SK-N-SH (cell line): Measurements from ENCODE around the gene MTUS2. TPM values are rescaled to one million over a fixed set of nuclear protein-coding genes. Genes with fewer than 3 reads are reported as not detected.

Experiments
- CTCF ChIA-PET: fragments of 300-600, 350-600 bp; formaldehyde crosslinking; extraction: SDS; loops from one replicate; lab custom pipeline; 2021; lab: Yijun Ruan, JAX
- POLR2A ChIA-PET: fragments of 350-600 bp; sonication (Branson Sonifier 250); formaldehyde crosslinking; extraction: SDS; loops from one replicate; lab custom pipeline; 2020; ENCODE audit warnings: antibody characterized with exemption, inconsistent platforms; lab: Yijun Ruan, JAX
- DNase-seq: peaks from one replicate; pipeline ENCODE4 v3.0.0; 2012
- H2AFZ ChIP-seq: fragments of 200-600 bp; sonication (generic); 2 replicates; pipeline ENCODE4 v1.8.1; 2016; ENCODE audit warnings: antibody characterized with exemption, mild to moderate bottlenecking, low read depth
- H3F3A ChIP-seq: fragments of 200-600 bp; sonication (generic); replicated peaks from 2 replicates; pipeline ENCODE3; 2016; ENCODE audit warnings: antibody characterized with exemption, mild to moderate bottlenecking; ENCODE audit not compliant: insufficient read depth
- H3K27ac ChIP-seq, 2 experiments: fragments of 200-500 bp in 1 of 2; fragments of 200-600 bp in 1 of 2; sonication (Bioruptor generic) in 1 of 2; sonication (generic), shearing (Covaris generic) in 1 of 2; 2 replicates each; pipeline versions ENCODE4 v1.5.1 to v1.6.1; 2014 to 2016; ENCODE audit warnings: low read depth in 2 of 2, inconsistent platforms in 1 of 2, low read length in 1 of 2, mild to moderate bottlenecking in 1 of 2, mixed read lengths in 1 of 2
- H3K27me3 ChIP-seq: fragments of 200-600 bp; sonication (generic), shearing (Covaris generic); 2 replicates; pipeline ENCODE4 v1.6.1; 2016; ENCODE audit warnings: mixed run types; ENCODE audit not compliant: insufficient read depth
- H3K36me3 ChIP-seq, 2 experiments: fragments of 200-500 bp in 1 of 2; fragments of 200-600 bp in 1 of 2; sonication (Bioruptor generic) in 1 of 2; sonication (generic) in 1 of 2; replicated peaks in 1 of 2; 2 replicates each; pipeline versions ENCODE3 to v1.5.1; 2014 to 2016; ENCODE audit warnings: low read length in 1 of 2, mild to moderate bottlenecking in 1 of 2; ENCODE audit not compliant: insufficient read depth in 2 of 2, control insufficient read depth in 1 of 2
- H3K4me1 ChIP-seq, 2 experiments: fragments of 200-500 bp in 1 of 2; fragments of 200-600 bp in 1 of 2; sonication (Bioruptor generic) in 1 of 2; sonication (generic), shearing (Covaris generic) in 1 of 2; 2 replicates each; pipeline versions ENCODE4 v1.5.1 to v1.6.1; 2014 to 2016; ENCODE audit warnings: low read depth in 1 of 2, low read length in 1 of 2, mixed run types in 1 of 2; ENCODE audit not compliant: insufficient read depth in 2 of 2, control insufficient read depth in 1 of 2
- H3K4me2 ChIP-seq: fragments of 200-600 bp; sonication (generic), shearing (Covaris generic); 2 replicates; pipeline ENCODE4 v1.6.1; 2017; ENCODE audit warnings: mixed run types
- H3K4me3 ChIP-seq, 2 experiments: fragments of 200-500 bp in 1 of 2; fragments of 200-600 bp in 1 of 2; sonication (Bioruptor generic) in 1 of 2; sonication (generic), shearing (Covaris generic) in 1 of 2; 2 replicates each; pipeline versions ENCODE4 v1.5.1 to v1.8.1; 2014 to 2016; ENCODE audit warnings: low read depth in 2 of 2, inconsistent platforms in 1 of 2, low read length in 1 of 2, mild to moderate bottlenecking in 1 of 2, mixed read lengths in 1 of 2, moderate library complexity in 1 of 2
- H3K79me2 ChIP-seq: fragments of 200-600 bp; sonication (generic); 2 replicates; pipeline ENCODE4 v1.8.1; 2017; ENCODE audit warnings: mild to moderate bottlenecking; ENCODE audit not compliant: insufficient read depth
- H3K9ac ChIP-seq: fragments of 200-600 bp; sonication (generic); 2 replicates; pipeline ENCODE4 v1.6.1; 2017; ENCODE audit warnings: mixed run types
- H3K9me2 ChIP-seq: fragments of 200-600 bp; sonication (generic); 2 replicates; pipeline ENCODE4 v1.6.1; 2017; ENCODE audit warnings: mixed run types
- H3K9me3 ChIP-seq: fragments of 200-600 bp; sonication (generic); 2 replicates; pipeline ENCODE4 v1.6.1; 2017; ENCODE audit warnings: mixed run types, mild to moderate bottlenecking, moderate library complexity
- H4K20me1 ChIP-seq: fragments of 200-600 bp; sonication (generic); 2 replicates; pipeline ENCODE4 v1.6.1; 2017; ENCODE audit warnings: mild to moderate bottlenecking, mixed run types; ENCODE audit not compliant: insufficient read depth
- CHD2 ChIP-seq: fragments of 150-350 bp; IDR thresholded peaks from 2 replicates; pipeline ENCODE4 v1.6.1; 2018; ENCODE audit warnings: low read length; ENCODE audit not compliant: partially characterized antibody
- CTCF ChIP-seq: fragments of 200-600 bp; sonication (generic); IDR thresholded peaks from 2 replicates; pipeline ENCODE4 v1.6.1; 2017; ENCODE audit warnings: antibody characterized with exemption, mild to moderate bottlenecking, moderate library complexity
- EZH2phosphoT487 ChIP-seq: fragments of 200-600 bp; sonication (generic); IDR thresholded peaks from 2 replicates; pipeline ENCODE4 v1.6.1; 2017; ENCODE audit warnings: low read depth, mixed run types, mild to moderate bottlenecking, antibody characterized with exemption, moderate library complexity, borderline replicate concordance
- FOXJ3 ChIP-seq: sonication (generic); formaldehyde crosslinking; IDR thresholded peaks from 2 replicates; pipeline ENCODE4 v1.5.1; 2020; ENCODE audit warnings: mild to moderate bottlenecking, missing genetic modification reagents
- IRF3 ChIP-seq: fragments of 150-350 bp; IDR thresholded peaks from 2 replicates; pipeline ENCODE4 v1.6.1; 2016; ENCODE audit warnings: mild to moderate bottlenecking, low read depth, low read length
- JUND ChIP-seq: IDR thresholded peaks from 2 replicates; pipeline ENCODE4 v1.4.0; 2012
- MAX ChIP-seq: IDR thresholded peaks from 2 replicates; pipeline ENCODE4 v1.4.0; 2012; ENCODE audit warnings: low read depth
- MEF2A ChIP-seq: IDR thresholded peaks from 2 replicates; pipeline ENCODE4 v1.4.0; 2012; ENCODE audit warnings: low read depth, borderline replicate concordance
- MXI1 ChIP-seq: IDR thresholded peaks from 2 replicates; pipeline ENCODE4 v1.6.1; 2012; ENCODE audit warnings: mild to moderate bottlenecking, low read depth, low read length, improper control_type of control experiment
- NRF1 ChIP-seq: IDR thresholded peaks from 2 replicates; pipeline ENCODE4 v1.6.1; 2012; ENCODE audit warnings: low read depth, mild to moderate bottlenecking, low read length
- PBX3 ChIP-seq: IDR thresholded peaks from 2 replicates; pipeline ENCODE4; 2012
- POLR2AphosphoS5 ChIP-seq: IDR thresholded peaks from 2 replicates; pipeline ENCODE4 v1.6.1; 2012; ENCODE audit warnings: low read depth, low read length
- RAD21 ChIP-seq: IDR thresholded peaks from 2 replicates; pipeline ENCODE4 v1.6.1; 2012; ENCODE audit warnings: mild to moderate bottlenecking, low read length
- RCOR1 ChIP-seq: fragments of 150-350 bp; IDR thresholded peaks from 2 replicates; pipeline ENCODE4 v1.6.1; 2017; ENCODE audit warnings: antibody characterized with exemption, low read length
- RXRA ChIP-seq: IDR thresholded peaks from 2 replicates; pipeline ENCODE4 v1.4.0; 2012; ENCODE audit warnings: low read depth, mild to moderate bottlenecking, borderline replicate concordance
- SMC3 ChIP-seq: IDR thresholded peaks from 2 replicates; pipeline ENCODE4 v1.6.1; 2012; ENCODE audit warnings: low read depth, low read length, improper control_type of control experiment
- TCF12 ChIP-seq: IDR thresholded peaks from 2 replicates; pipeline ENCODE4 v1.4.0; 2012
- TEAD4 ChIP-seq: IDR thresholded peaks from 2 replicates; pipeline ENCODE4 v1.4.0; 2012; ENCODE audit warnings: mild to moderate bottlenecking, borderline replicate concordance; ENCODE audit not compliant: insufficient read depth
- YY1 ChIP-seq: IDR thresholded peaks from 2 replicates; pipeline ENCODE4 v1.4.0; 2012; ENCODE audit warnings: low read depth, mild to moderate bottlenecking
- WGBS: methylation state at CpG from one replicate; pipeline ENCODE4 v1.1.6; 2017; ENCODE audit warnings: low lambda C conversion rate; 5-methylcytosine and 5-hydroxymethylcytosine counted together
- polyA plus RNA-seq, 3 experiments: library from polyadenylated mRNA; depleted of rRNA; stranded (reverse); fragments of >200 nt; gene quantifications; 2 replicates each; pipeline ENCODE4 v1.2.3, GENCODE V29; 2012

The MTUS2 gene
- polyA plus RNA-seq, 1 of the 3 experiments (the other 2 are of a cell fraction), result 1.7 TPM

GRCh38 chr13:28964052-28964451 lies 143.9 kb downstream of the MTUS2 start:
- H3K9ac ChIP-seq, result no peak overlapping the region
- no peak overlapping the region for H2AFZ ChIP-seq
- H3K36me3 ChIP-seq, result no peaks in the 10 kb centered on the region
- H4K20me1 ChIP-seq, result no peaks in the 10 kb centered on the region
- no peaks in the 10 kb centered on the region for H3K9me3 ChIP-seq
- 0% methylated on average over 1 of the region's 1 CpG for WGBS
- POLR2A ChIA-PET, result no interaction called here
- CTCF ChIA-PET, result interaction anchor here (1.2 kb wide), 1 partner anchor 22 kb away, joined by 3 read pairs; no protein-coding TSS in a partner anchor
- no peaks in the 10 kb centered on the region for H3K27me3 ChIP-seq
- H3K79me2 ChIP-seq, result no peaks in the 10 kb centered on the region
- no peaks in the 10 kb centered on the region for H3K4me1 ChIP-seq
- H3K4me3 ChIP-seq, result no peak overlapping the region
- H3K27ac ChIP-seq, result no peak overlapping the region
- no peaks in the 10 kb centered on the region for H3K9me2 ChIP-seq
- DNase-seq, result no peak
- TF ChIP-seq IRF3 (no peak), CTCF (no peak), MAX (no peak), SMC3 (no peak), RAD21 (no peak), JUND (no peak), RCOR1 (no peak), MXI1 (no peak), RXRA (no peak), EZH2phosphoT487 (no peak), YY1 (no peak), TEAD4 (no peak), FOXJ3 (CRISPR knock-in tag) (no peak), CHD2 (no peak)
- no peaks in the 10 kb centered on the region for H3F3A ChIP-seq
- no peak overlapping the region for H3K4me2 ChIP-seq

- Histone ChIP-seq H3K27me3 (no peaks in the 10 kb centered on the region), H3K9me2 (no peaks in the 10 kb centered on the region), H3K79me2 (no peaks in the 10 kb centered on the region), H3K4me2 (no peak overlapping the region), H3K36me3 (no peaks in the 10 kb centered on the region), H3K4me3 (no peak overlapping the region), H2AFZ (no peak overlapping the region), H3F3A (no peaks in the 10 kb centered on the region), H3K27ac (no peak overlapping the region), H3K9ac (no peak overlapping the region), H3K4me1 (no peaks in the 10 kb centered on the region), H4K20me1 (no peaks in the 10 kb centered on the region), H3K9me3 (no peaks in the 10 kb centered on the region)
- DNase-seq, result no peak
- CTCF ChIA-PET, result interaction anchor here (1.2 kb wide), 1 partner anchor 21 kb away, joined by 3 read pairs; no protein-coding TSS in a partner anchor
- POLR2A ChIA-PET, result no interaction called here
- 16% methylated on average over 8 of the region's 8 CpGs for WGBS
- TF ChIP-seq MXI1 (no peak), MEF2A (no peak), YY1 (no peak), POLR2AphosphoS5 (no peak), JUND (no peak), PBX3 (no peak), RXRA (no peak), TCF12 (no peak), NRF1 (no peak), TEAD4 (no peak), IRF3 (no peak)
Observed at GRCh38 chr13:28964803-28965202, 144.7 kb downstream of the MTUS2 start.
